K562 (cell line): ENCODE measurements around the gene TFPI2. TPM values are rescaled to one million over a fixed set of nuclear protein-coding genes. Genes with fewer than 3 reads are reported as not detected.

ENCODE experiments used
- ATAC-seq: fragments of 200-7000 bp; cut with Tn5 transposase; 3 replicates; pipeline ENCODE4 v1.9.1; 2020; ENCODE audit warnings: moderate library complexity
- BruUV-seq: library from RNA; stranded (reverse); fragments of 400-500 nt; replicated peaks from 2 replicates; lab custom pipeline; 2021; lab: Mats Ljungman, UMichigan
- CTCF ChIA-PET: fragments of 300-600 bp; formaldehyde crosslinking; extraction: SDS; loops from one replicate; lab custom pipeline; 2021; ENCODE audit warnings: low intra/inter-chr PET ratio; lab: Yijun Ruan, JAX
- POLR2A ChIA-PET: fragments of 300-600, 350-650 bp; sonication (Branson Sonifier 250); formaldehyde crosslinking; extraction: SDS; loops from one replicate; lab custom pipeline; 2021; ENCODE audit warnings: antibody characterized with exemption, inconsistent platforms; lab: Yijun Ruan, JAX
- DNase-seq, 4 experiments: peaks; one replicate each; pipeline versions ENCODE4 v3.0.0 to v3.0.0-alpha.2; 2011 to 2018; ENCODE audit warnings: low spot score in 3 of 4, mixed read lengths in 3 of 4; ENCODE audit errors: extremely low read depth in 1 of 4
- FAIRE-seq: peaks from 2 replicates; lab custom pipeline; 2011; peaks lifted over from hg19 to GRCh38; lab: Jason Lieb, UNC
- H2AFZ ChIP-seq: 2 replicates; pipeline ENCODE4 v1.6.0; 2011; ENCODE audit warnings: low read depth, low read length, control low read depth, inconsistent platforms
- H3K27ac ChIP-seq: fragments of 200-600 bp; 3 replicates; pipeline ENCODE4 v1.8.0; 2011; ENCODE audit warnings: low read depth, mild to moderate bottlenecking, control low read depth, inconsistent platforms, low read length, moderate library complexity, mixed read lengths; ENCODE audit errors: extremely low read depth
- H3K27me3 ChIP-seq, 2 experiments: fragments of 300-600 bp in 1 of 2; 2 replicates in 1 of 2; 3 replicates in 1 of 2; pipeline versions ENCODE4 v1.6.0 to v1.8.0; 2011; ENCODE audit warnings: inconsistent platforms in 2 of 2, low read length in 2 of 2, mild to moderate bottlenecking in 1 of 2, mixed read lengths in 1 of 2, moderate library complexity in 1 of 2; ENCODE audit not compliant: control insufficient read depth in 2 of 2, insufficient read depth in 2 of 2
- H3K36me3 ChIP-seq: fragments of 300-600 bp; 3 replicates; pipeline ENCODE4 v1.8.0; 2011; ENCODE audit warnings: mild to moderate bottlenecking, low read length, inconsistent platforms; ENCODE audit not compliant: control insufficient read depth, insufficient read depth
- H3K4me1 ChIP-seq, 2 experiments: fragments of 200-600 bp in 1 of 2; replicated peaks in 1 of 2; 2 replicates in 1 of 2; 3 replicates in 1 of 2; pipeline versions ENCODE4 v1.5.1 to v1.8.0; 2011; ENCODE audit warnings: inconsistent platforms in 2 of 2, low read length in 2 of 2, mild to moderate bottlenecking in 1 of 2, mixed read lengths in 1 of 2, moderate library complexity in 1 of 2; ENCODE audit not compliant: control insufficient read depth in 2 of 2, insufficient read depth in 2 of 2
- H3K4me2 ChIP-seq: 2 replicates; pipeline ENCODE4 v1.6.1; 2011; ENCODE audit warnings: low read length, control low read depth, inconsistent platforms, mixed read lengths; ENCODE audit not compliant: insufficient read depth
- H3K4me3 ChIP-seq: fragments of 200-600 bp; sonication (generic), shearing (Covaris generic); 2 replicates; pipeline ENCODE4 v1.5.1; 2016; ENCODE audit warnings: control low read depth, inconsistent platforms
- H3K79me2 ChIP-seq: fragments of 200-600 bp; 3 replicates; pipeline ENCODE4 v1.8.0; 2011; ENCODE audit warnings: low read length, inconsistent platforms; ENCODE audit not compliant: control insufficient read depth, insufficient read depth
- H3K9ac ChIP-seq, 2 experiments: 2 replicates each; pipeline versions ENCODE4 v1.6.0 to v1.6.1; 2011; ENCODE audit warnings: low read depth in 2 of 2, low read length in 2 of 2, control low read depth in 1 of 2, inconsistent platforms in 1 of 2, mild to moderate bottlenecking in 1 of 2, mixed read lengths in 1 of 2; ENCODE audit not compliant: insufficient read depth in 1 of 2
- H3K9me1 ChIP-seq: one replicate; pipeline ENCODE4 v1.6.0; 2011; ENCODE audit warnings: inconsistent platforms, mild to moderate bottlenecking, low read length, moderate library complexity; ENCODE audit not compliant: control insufficient read depth, insufficient read depth
- H3K9me3 ChIP-seq: replicated peaks from 2 replicates; pipeline ENCODE4 v1.5.1; 2011; ENCODE audit warnings: low read depth, low read length, inconsistent platforms; ENCODE audit not compliant: control insufficient read depth, insufficient read depth
- H4K20me1 ChIP-seq: replicated peaks from 2 replicates; pipeline ENCODE4 v1.6.1; 2011; ENCODE audit warnings: low read length, inconsistent platforms, mixed read lengths; ENCODE audit not compliant: control insufficient read depth, insufficient read depth
- ETV1 ChIP-seq: fragments of 450-650 bp; conservative IDR thresholded peaks from 2 replicates; pipeline ENCODE4 v1.6.1; 2016; ENCODE audit warnings: missing genetic modification characterization, control low read depth, low read depth, missing compliant biosample characterization
- EWSR1 ChIP-seq: fragments of 450-650 bp; IDR thresholded peaks from 2 replicates; pipeline ENCODE4 v1.6.1; 2018; ENCODE audit warnings: borderline replicate concordance, mild to moderate bottlenecking, low read depth, moderate library complexity; ENCODE audit not compliant: partially characterized antibody
- IFI16 ChIP-seq: fragments of 250-450 bp; sonication (Bioruptor Pico); IDR thresholded peaks from 2 replicates; pipeline ENCODE4 v2.1.2; 2022; ENCODE audit warnings: mild to moderate bottlenecking, inconsistent platforms
- JUN ChIP-seq, 2 experiments: sonication (generic) in 1 of 2; formaldehyde crosslinking in 1 of 2; IDR thresholded peaks; 2 replicates each; pipeline versions ENCODE4 v1.6.1 to v1.8.0; 2012 to 2022; ENCODE audit warnings: borderline replicate concordance in 2 of 2, mild to moderate bottlenecking in 2 of 2, improper control_type of control experiment in 1 of 2, low read depth in 1 of 2, low read length in 1 of 2, missing genetic modification reagents in 1 of 2
- MTA2 ChIP-seq: fragments of 450-650 bp; IDR thresholded peaks from 2 replicates; pipeline ENCODE4 v1.6.1; 2016; ENCODE audit warnings: low read depth
- MYC ChIP-seq, 2 experiments: fragments of 250-450 bp in 1 of 2; sonication (Bioruptor Pico) in 1 of 2; IDR thresholded peaks; 2 replicates each; pipeline versions ENCODE4 v1.5.1 to v1.6.1; 2012 to 2021; ENCODE audit warnings: low read depth in 2 of 2, borderline replicate concordance in 1 of 2, improper control_type of control experiment in 1 of 2, low read length in 1 of 2, mild to moderate bottlenecking in 1 of 2, moderate library complexity in 1 of 2
- NEUROD1 ChIP-seq: fragments of 150-350 bp; IDR thresholded peaks from 2 replicates; pipeline ENCODE4 v1.6.1; 2014; ENCODE audit warnings: borderline replicate concordance, low read length, low read depth; ENCODE audit not compliant: partially characterized antibody
- POLR2AphosphoS5 ChIP-seq: IDR thresholded peaks from 2 replicates; pipeline ENCODE4 v1.6.1; 2011; ENCODE audit warnings: mild to moderate bottlenecking, low read depth, low read length, moderate library complexity; ENCODE audit not compliant: control insufficient read depth, insufficient read depth
- RAD51 ChIP-seq: fragments of 450-650 bp; IDR thresholded peaks from 2 replicates; pipeline ENCODE4 v1.7.1; 2016; ENCODE audit warnings: low read depth, mild to moderate bottlenecking, borderline replicate concordance
- RBM17 ChIP-seq: fragments of 200-400 bp; formaldehyde crosslinking; IDR thresholded peaks from 2 replicates; pipeline ENCODE4 v1.6.1; 2017; ENCODE audit warnings: low read depth, mild to moderate bottlenecking, low read length, borderline replicate concordance
- SMAD2 ChIP-seq: fragments of 150-350 bp; IDR thresholded peaks from 2 replicates; pipeline ENCODE4 v1.6.1; 2014; ENCODE audit warnings: low read depth, mild to moderate bottlenecking, low read length
- TEAD1 ChIP-seq, 2 experiments: fragments of 450-650 bp in 1 of 2; sonication (generic) in 1 of 2; formaldehyde crosslinking; IDR thresholded peaks; 2 replicates each; pipeline versions ENCODE4 v1.4.0 to v1.8.0; 2020 to 2022; ENCODE audit warnings: mild to moderate bottlenecking in 2 of 2, missing genetic modification reagents in 1 of 2
- TRIM28 ChIP-seq: fragments of 450-650 bp; IDR thresholded peaks from 2 replicates; pipeline ENCODE4 v1.6.1; 2017
- ZFPM2 ChIP-seq: fragments of 250-450 bp; sonication (Bioruptor Pico); IDR thresholded peaks from 2 replicates; pipeline ENCODE4 v1.5.1; 2022; ENCODE audit warnings: mild to moderate bottlenecking
- ZNF184 ChIP-seq: sonication (generic); formaldehyde crosslinking; IDR thresholded peaks from 2 replicates; pipeline ENCODE4 v1.5.0; 2020; ENCODE audit warnings: missing genetic modification reagents
- ZNF57 ChIP-seq: fragments of 450-650 bp; formaldehyde crosslinking; IDR thresholded peaks from 2 replicates; pipeline ENCODE4 v1.4.0; 2020; ENCODE audit warnings: mild to moderate bottlenecking, moderate library complexity
- WGBS: fragments of 100-300 bp; shearing (Covaris generic); methylation state at CpG from one replicate; pipeline ENCODE4 v1.1.6; 2016; ENCODE audit warnings: low coverage, mixed read lengths; ENCODE audit not compliant: insufficient coverage; ENCODE audit errors: missing lambda C conversion rate; 5-methylcytosine and 5-hydroxymethylcytosine counted together
- in situ Hi-C: fragments of 300-500 bp; cut with MboI; formaldehyde crosslinking; loops from 4 replicates; pipeline ENCODE4 v1.15.0; 2018; ENCODE audit warnings: inconsistent platforms, mixed read lengths
- intact Hi-C: fragments of 100-400 bp; cut with micrococcal nuclease; formaldehyde crosslinking; loops from 2 replicates; pipeline ENCODE4 v1.14.2; 2022
- polyA plus RNA-seq, 8 experiments: library from polyadenylated mRNA; depleted of rRNA in 4 of 8; stranded (reverse) in 5 of 8; unstranded in 3 of 8; fragments of >200 nt; fragmentation: Nextera tagmentation in 2 of 8; fragmentation: Illumina TruSeq in 1 of 8; extraction: Ambion mirVana in 2 of 8; extraction: Trizol in 1 of 8; gene quantifications; 2 replicates each; pipeline versions ENCODE4 v1.2.1 to v1.2.3, GENCODE V29; 2011 to 2014; ENCODE audit warnings: inconsistent platforms in 1 of 8, missing spikeins in 1 of 8
- total RNA-seq, 7 experiments: library from RNA; depleted of rRNA in 6 of 7; stranded (reverse); fragments of >200 nt in 6 of 7; fragmentation: Illumina TruSeq in 2 of 7; extraction: Trizol in 2 of 7; gene quantifications; 2 replicates each; pipeline versions ENCODE4 v1.2.1 to v1.2.3, GENCODE V29; 2011 to 2021; ENCODE audit warnings: low replicate concordance in 1 of 7
- TF ChIP-seq, protein P1 (sequence below): sonication (generic); formaldehyde crosslinking; IDR thresholded peaks from 2 replicates; pipeline ENCODE4 v1.8.1; 2023; ENCODE audit warnings: mild to moderate bottlenecking, missing genetic modification reagents, moderate library complexity

Gene TFPI2
- total and polyA plus RNA-seq, 9 of the 15 experiments (the other 6 are each of a cell fraction or from before 2014, with no cell fraction given), result 0.07 to 0.25 (median 0.11) TPM; not detected in 4

DNA sequence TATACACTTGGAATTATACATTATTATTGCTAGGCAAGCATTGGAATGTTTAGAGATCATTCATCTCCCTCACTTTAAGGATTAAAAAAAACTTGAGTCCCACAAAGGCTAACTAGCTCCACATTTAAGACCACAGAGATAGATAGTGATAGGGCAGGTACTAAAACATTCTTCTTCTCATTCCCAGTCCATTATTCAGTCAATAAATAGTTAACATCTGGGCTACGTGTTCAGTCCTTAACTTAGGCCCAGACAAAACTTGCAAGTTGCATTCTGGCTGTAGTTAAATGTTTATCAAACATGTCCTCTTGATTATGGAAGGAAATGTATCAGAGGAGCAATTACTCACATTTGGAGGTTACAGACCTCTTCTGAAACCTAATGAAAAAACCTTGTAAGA, 33.4 kb upstream of the TFPI2 start:
- POLR2A ChIA-PET, result interaction anchor here (0.5 kb wide), 1 partner anchor 57 kb away, joined by 3 read pairs; no protein-coding TSS in a partner anchor

GRCh38 chr7:93923296-93923695, 32.7 kb upstream of the TFPI2 start:
- no TSS peak for BruUV-seq
- H3K9ac ChIP-seq, result no peak overlapping the region
- ATAC-seq (no peak), FAIRE-seq (no peak), DNase-seq (no peak)
- peaks cover 16 to 25% of the 10 kb centered on the region in 2 experiments; a peak in 4 of 5 replicates for H3K27me3 ChIP-seq
- H3K79me2 ChIP-seq, result no peaks in the 10 kb centered on the region
- H3K9me1 ChIP-seq, result no peaks in the 10 kb centered on the region
- no peak overlapping the region for H3K27ac ChIP-seq
- 2% methylated on average over 6 of the region's 6 CpGs for WGBS
- H3K36me3 ChIP-seq, result no peaks in the 10 kb centered on the region
- H4K20me1 ChIP-seq, result no peaks in the 10 kb centered on the region
- intact Hi-C loops, result no loop called here
- in situ Hi-C loops, result no loop called here
- POLR2A ChIA-PET, result interaction anchor here (0.5 kb wide), 1 partner anchor 58 kb away, joined by 3 read pairs; no protein-coding TSS in a partner anchor
- no peak overlapping the region for H2AFZ ChIP-seq
- H3K4me1 ChIP-seq, result peaks cover 0 to 7% of the 10 kb centered on the region in 2 experiments; a peak in 2 of 5 replicates
- CTCF ChIA-PET, result no interaction called here
- no peak overlapping the region for H3K4me3 ChIP-seq
- no peaks in the 10 kb centered on the region for H3K9me3 ChIP-seq
- TF ChIP-seq IFI16 (CRISPR knock-in tag), result no peak
- no peak for TF ChIP-seq RAD51
- TF ChIP-seq MTA2, result no peak
- no peak for TF ChIP-seq POLR2AphosphoS5
- no peak for TF ChIP-seq TRIM28
- TF ChIP-seq JUN (IDR thresholded peaks at IDR 0.05; ENCODE audit: borderline replicate concordance, low read depth, low read length), result no peak
- no peak for TF ChIP-seq JUN (CRISPR knock-in tag; IDR thresholded peaks at IDR 0.05; ENCODE audit: borderline replicate concordance)
- TF ChIP-seq SMAD2, result no peak
- no peak for TF ChIP-seq ZNF184
- no peak for TF ChIP-seq ZFPM2 (CRISPR knock-in tag)
- TF ChIP-seq ETV1, result no peak
- TF ChIP-seq EWSR1, result no peak
- TF ChIP-seq ZNF57 (CRISPR knock-in tag), result no peak
- TF ChIP-seq, protein P1, sequence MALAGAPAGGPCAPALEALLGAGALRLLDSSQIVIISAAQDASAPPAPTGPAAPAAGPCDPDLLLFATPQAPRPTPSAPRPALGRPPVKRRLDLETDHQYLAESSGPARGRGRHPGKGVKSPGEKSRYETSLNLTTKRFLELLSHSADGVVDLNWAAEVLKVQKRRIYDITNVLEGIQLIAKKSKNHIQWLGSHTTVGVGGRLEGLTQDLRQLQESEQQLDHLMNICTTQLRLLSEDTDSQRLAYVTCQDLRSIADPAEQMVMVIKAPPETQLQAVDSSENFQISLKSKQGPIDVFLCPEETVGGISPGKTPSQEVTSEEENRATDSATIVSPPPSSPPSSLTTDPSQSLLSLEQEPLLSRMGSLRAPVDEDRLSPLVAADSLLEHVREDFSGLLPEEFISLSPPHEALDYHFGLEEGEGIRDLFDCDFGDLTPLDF (CRISPR knock-in tag), result no peak
- no peak overlapping the region for H3K4me2 ChIP-seq

More for the DNA sequence above, 33.4 kb upstream of the TFPI2 start:
- H3K9ac ChIP-seq, result no peak overlapping the region
- no peaks in the 10 kb centered on the region for H3K36me3 ChIP-seq
- intact Hi-C loops, result no loop called here
- no peak for TF ChIP-seq MYC (IDR thresholded peaks at IDR 0.05; ENCODE audit: low read depth, low read length)
- no peak for TF ChIP-seq MYC (CRISPR knock-in tag; IDR thresholded peaks at IDR 0.05; ENCODE audit: borderline replicate concordance, low read depth)
- no peak for TF ChIP-seq TEAD1 (CRISPR knock-in tag; IDR thresholded peaks at IDR 0.05)
- TF ChIP-seq NEUROD1, result no peak
- no peak for TF ChIP-seq RBM17
- H3K27me3 ChIP-seq, result peaks cover 16 to 25% of the 10 kb centered on the region in 2 experiments; a peak in 4 of 5 replicates
- no peak overlapping the region for H2AFZ ChIP-seq
- no peaks in the 10 kb centered on the region for H3K79me2 ChIP-seq
- H3K9me1 ChIP-seq, result no peaks in the 10 kb centered on the region
- no peaks in the 10 kb centered on the region for H4K20me1 ChIP-seq
- FAIRE-seq (no peak), DNase-seq (no peak), ATAC-seq (no peak)
- H3K27ac ChIP-seq, result no peak overlapping the region
- in situ Hi-C loops, result no loop called here
- CTCF ChIA-PET, result no interaction called here
- no peak overlapping the region for H3K4me2 ChIP-seq
- peaks cover 0 to 7% of the 10 kb centered on the region in 2 experiments; a peak in 2 of 5 replicates for H3K4me1 ChIP-seq
- no TSS peak for BruUV-seq
- WGBS, result 0% methylated on average over 1 of the region's 1 CpG
- H3K4me3 ChIP-seq, result no peak overlapping the region
- no peaks in the 10 kb centered on the region for H3K9me3 ChIP-seq
